Measurements from ENCODE around the gene RBMY1A1. TPM values are rescaled to one million over a fixed set of nuclear protein-coding genes. Genes with fewer than 3 reads are reported as not detected.
"Not testable (repeated sequence)": the region's sequence is repeated elsewhere in the genome, so short reads cannot be mapped to it uniquely, and the experiment has no call there.

RBMY1A1 gene
- not detected for total RNA-seq

DNA sequence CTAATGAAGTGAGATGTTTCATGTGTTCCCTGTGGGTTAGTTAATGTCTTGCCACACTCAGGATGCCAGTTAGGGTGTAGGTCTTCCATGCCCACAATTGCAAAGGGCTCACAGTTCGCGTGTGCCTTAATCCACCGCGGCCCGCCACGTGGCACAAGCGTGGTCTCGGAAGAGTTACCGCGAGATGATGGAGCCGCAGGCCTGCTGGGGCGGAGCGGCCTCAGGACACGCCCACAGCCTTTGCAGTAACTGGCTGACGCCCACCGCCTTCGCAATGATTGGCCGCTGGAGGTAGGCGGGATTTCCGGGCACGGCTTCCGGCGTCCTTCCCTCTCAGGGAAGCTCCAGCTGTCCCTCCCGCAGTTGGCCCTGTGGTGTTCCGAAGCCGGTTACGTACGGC, at the start of gene RBMY1A1:
Gene RBMY1A1, plus strand, starts transcription at position 301 of the 400 bp plus-strand sequence. CDS start 2,013 bp downstream, outside the sequence.
- not testable (repeated sequence) for H3K4me3 ChIP-seq, H3K27ac ChIP-seq, H3K27me3 ChIP-seq, ATAC-seq, H3K36me3 ChIP-seq, H3K9me3 ChIP-seq, H3K4me1 ChIP-seq
- WGBS, 2 donors (ENCODE audit: low coverage in 1 of 2), result no CpG with 5 or more reads among the region's 28 CpGs

GRCh38 chrY:21511038-21511437, 23.6 kb upstream of the RBMY1A1 start, which contains the start of gene RBMY1B:
Gene RBMY1B (plus strand): TSS chrY:21511338. CDS start chrY:21513351, 2,013 bp downstream.
- no CpG with 5 or more reads among the region's 28 CpGs for WGBS, 2 donors (ENCODE audit: low coverage in 1 of 2)
- not testable (repeated sequence) for H3K36me3 ChIP-seq, H3K9me3 ChIP-seq, H3K27me3 ChIP-seq, H3K27ac ChIP-seq, H3K4me1 ChIP-seq, ATAC-seq, H3K4me3 ChIP-seq

GRCh38 chrY:21559316-21559984, 24.8 kb downstream of the RBMY1A1 start:
- not testable (repeated sequence) for H3K4me3 ChIP-seq, H3K27ac ChIP-seq, H3K36me3 ChIP-seq, H3K9me3 ChIP-seq, ATAC-seq, H3K4me1 ChIP-seq, H3K27me3 ChIP-seq
- WGBS, 2 donors (ENCODE audit: low coverage in 1 of 2), result no CpG with 5 or more reads among the region's 5 CpGs

DNA sequence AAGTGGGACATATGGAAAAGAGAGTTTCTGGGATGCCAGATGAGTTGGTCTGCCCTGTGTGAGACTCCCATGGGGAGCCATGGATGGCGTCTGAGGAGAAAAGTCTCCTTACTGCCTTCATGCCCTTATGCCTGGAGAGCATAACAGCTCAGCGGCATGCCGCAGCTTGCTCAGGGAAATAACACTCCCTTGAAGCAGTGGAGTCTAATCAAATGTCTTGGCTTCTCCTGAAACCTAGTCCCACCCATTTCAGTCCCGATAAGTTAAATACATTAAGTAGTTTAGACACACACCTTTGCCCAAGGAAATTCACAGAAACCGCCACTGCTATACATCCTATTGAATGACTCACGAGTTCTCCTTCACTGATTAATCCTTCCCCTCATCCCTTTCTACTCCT, 50.8 kb downstream of the RBMY1A1 start:
- Histone ChIP-seq H3K9me3 (no peaks in the 10 kb centered on the region), H3K4me1 (no peaks in the 10 kb centered on the region), H3K27me3 (no peaks in the 10 kb centered on the region), H3K27ac (no peak overlapping the region), H3K4me3 (no peak overlapping the region), H3K36me3 (no peaks in the 10 kb centered on the region)
- no peak for ATAC-seq
- TF ChIP-seq POLR2A (IDR thresholded peaks at IDR 0.05) (no peak), POLR2AphosphoS5 (IDR thresholded peaks at IDR 0.05) (no peak), EP300 (IDR thresholded peaks at IDR 0.05) (no peak)
- TF ChIP-seq, protein P1, sequence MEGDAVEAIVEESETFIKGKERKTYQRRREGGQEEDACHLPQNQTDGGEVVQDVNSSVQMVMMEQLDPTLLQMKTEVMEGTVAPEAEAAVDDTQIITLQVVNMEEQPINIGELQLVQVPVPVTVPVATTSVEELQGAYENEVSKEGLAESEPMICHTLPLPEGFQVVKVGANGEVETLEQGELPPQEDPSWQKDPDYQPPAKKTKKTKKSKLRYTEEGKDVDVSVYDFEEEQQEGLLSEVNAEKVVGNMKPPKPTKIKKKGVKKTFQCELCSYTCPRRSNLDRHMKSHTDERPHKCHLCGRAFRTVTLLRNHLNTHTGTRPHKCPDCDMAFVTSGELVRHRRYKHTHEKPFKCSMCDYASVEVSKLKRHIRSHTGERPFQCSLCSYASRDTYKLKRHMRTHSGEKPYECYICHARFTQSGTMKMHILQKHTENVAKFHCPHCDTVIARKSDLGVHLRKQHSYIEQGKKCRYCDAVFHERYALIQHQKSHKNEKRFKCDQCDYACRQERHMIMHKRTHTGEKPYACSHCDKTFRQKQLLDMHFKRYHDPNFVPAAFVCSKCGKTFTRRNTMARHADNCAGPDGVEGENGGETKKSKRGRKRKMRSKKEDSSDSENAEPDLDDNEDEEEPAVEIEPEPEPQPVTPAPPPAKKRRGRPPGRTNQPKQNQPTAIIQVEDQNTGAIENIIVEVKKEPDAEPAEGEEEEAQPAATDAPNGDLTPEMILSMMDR (IDR thresholded peaks at IDR 0.05), result no peak
- 89% methylated on average over 3 of the region's 6 CpGs; no CpG with 5 or more reads in 1 of the 2 donors for WGBS, 2 donors (ENCODE audit: low coverage in 1 of 2)

DNA sequence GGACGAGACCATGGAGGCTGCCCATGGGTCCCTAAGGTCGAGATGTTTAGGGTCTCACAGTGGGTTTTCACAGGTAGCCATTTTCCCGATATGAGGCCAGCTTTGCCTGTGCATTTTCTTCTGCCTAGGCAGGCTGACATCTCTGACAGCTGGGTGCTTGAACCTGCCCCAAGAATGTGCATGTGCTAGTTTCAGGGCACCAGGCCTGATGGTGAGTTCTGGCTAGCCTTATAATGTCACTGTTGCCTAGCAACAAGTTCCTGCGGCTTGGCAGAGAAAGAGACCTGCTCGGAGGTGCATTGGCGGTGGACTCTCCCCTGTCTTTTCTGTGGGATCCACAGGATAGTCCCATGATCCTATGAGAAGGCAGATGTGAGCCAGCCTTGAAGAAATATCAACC, 51.8 kb downstream of the RBMY1A1 start:
- H3K27ac ChIP-seq, H3K4me3 ChIP-seq, ATAC-seq, H3K9me3 ChIP-seq, H3K36me3 ChIP-seq, H3K27me3 ChIP-seq, H3K4me1 ChIP-seq: not testable (repeated sequence)
- 20% methylated on average over 1 of the region's 6 CpGs; no CpG with 5 or more reads in 1 of the 2 donors for WGBS, 2 donors (ENCODE audit: low coverage in 1 of 2)

- Histone ChIP-seq H3K4me1 (no peaks in the 10 kb centered on the region), H3K4me3 (no peak overlapping the region), H3K9me3 (no peaks in the 10 kb centered on the region), H3K36me3 (no peaks in the 10 kb centered on the region), H3K27ac (no peak overlapping the region), H3K27me3 (no peaks in the 10 kb centered on the region)
- TF ChIP-seq, protein P1 (IDR thresholded peaks at IDR 0.05), result no peak
- TF ChIP-seq POLR2AphosphoS5 (IDR thresholded peaks at IDR 0.05) (no peak), EP300 (IDR thresholded peaks at IDR 0.05) (no peak), POLR2A (IDR thresholded peaks at IDR 0.05) (no peak)
- 33% methylated on average over 1 of the region's 6 CpGs; no CpG with 5 or more reads in 1 of the 2 donors for WGBS, 2 donors (ENCODE audit: low coverage in 1 of 2)
- no peak for ATAC-seq
These were observed 57.4 kb downstream of the RBMY1A1 start for GRCh38 chrY:21592059-21592458.

DNA sequence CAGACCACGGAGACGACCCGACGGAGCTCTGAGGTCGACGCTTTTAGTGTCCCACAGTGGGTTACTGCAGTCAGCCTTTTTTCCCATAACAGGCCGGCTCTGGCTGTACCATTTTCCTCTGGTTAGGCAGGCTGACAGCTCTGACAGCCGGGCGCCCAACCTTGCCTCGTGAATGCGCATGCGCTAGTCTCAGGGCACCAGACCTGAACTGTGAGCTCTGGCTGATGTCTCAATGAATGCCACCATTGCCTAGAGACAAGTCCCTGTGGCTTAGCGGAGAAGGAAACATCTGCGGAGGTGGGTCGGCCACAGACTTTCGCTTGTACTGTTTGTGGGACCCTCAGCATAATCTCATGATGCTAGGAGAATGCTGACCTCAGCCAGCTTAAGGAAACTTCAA, 61.6 kb downstream of the RBMY1A1 start:
- not testable (repeated sequence) for H3K27me3 ChIP-seq, H3K36me3 ChIP-seq, ATAC-seq, H3K9me3 ChIP-seq, H3K4me3 ChIP-seq, H3K27ac ChIP-seq, H3K4me1 ChIP-seq
- no CpG with 5 or more reads among the region's 16 CpGs for WGBS, 2 donors (ENCODE audit: low coverage in 1 of 2)

Other genes starting within 250 kb of the RBMY1A1 start
- not detected for gene RBMY1B, start 23.5 kb upstream of the RBMY1A1 start, total RNA-seq

All from gastroesophageal sphincter (tissue), 4 donors.